Fibroblast of the conjunctiva (primary cell): ENCODE measurements around the gene GSK3B.
A peak's percentile ranks its signal among the peaks of the same experiment; 100 is the strongest.

Experiments used
- DNase-seq: peaks from one replicate; pipeline ENCODE4 v3.0.0-alpha.2; 2010; ENCODE audit warnings: low read depth

GSK3B gene

DNA sequence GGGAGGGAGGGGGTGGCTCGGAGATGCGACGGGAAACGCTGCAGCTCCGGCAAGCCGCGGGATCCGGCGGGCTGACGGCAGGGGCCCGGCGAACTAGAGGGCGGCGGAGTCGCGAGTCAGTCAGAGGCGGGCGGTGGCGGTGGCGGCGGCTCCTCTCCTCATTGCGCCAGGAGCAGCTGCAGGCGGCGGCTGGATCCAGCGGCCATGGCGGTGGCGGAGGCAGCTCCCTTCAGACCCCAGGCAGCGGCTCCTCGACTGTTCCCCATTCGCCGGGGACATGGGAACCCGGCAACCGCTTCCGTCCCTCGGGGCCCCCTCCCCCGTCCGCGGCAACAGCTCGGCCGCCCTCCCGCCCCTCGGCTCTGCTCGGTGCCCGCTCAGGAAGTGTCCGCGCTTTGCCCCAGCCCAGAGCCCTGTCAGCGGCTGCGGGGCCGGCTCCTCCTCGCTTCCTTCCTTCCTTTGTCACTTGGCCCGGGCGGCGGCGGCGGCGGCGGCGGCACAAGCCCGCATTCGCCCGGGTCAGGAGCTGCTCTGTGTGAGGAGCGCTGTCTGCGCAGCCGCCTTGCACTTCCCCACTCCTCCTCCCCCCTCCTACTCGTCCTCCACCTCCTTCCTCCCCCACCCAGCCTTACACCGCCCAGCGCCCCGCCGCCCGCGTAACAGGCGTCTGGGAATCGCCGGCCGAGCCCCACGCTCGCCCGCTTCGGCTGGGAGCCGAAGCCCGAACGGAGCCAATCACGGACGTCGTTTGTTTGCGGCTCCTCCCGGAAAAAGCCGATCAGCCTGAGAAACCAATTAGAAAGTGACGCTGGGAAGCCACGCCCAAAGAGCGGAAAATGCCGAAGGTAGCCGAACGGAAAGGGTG lies at the start of gene GSK3B:
TSS of gene GSK3B (minus strand) at position 537 of the 865 bp plus-strand sequence. CDS start 1,013 bp downstream, outside the sequence.
- DNase-seq, result peak; percentile 24

DNA sequence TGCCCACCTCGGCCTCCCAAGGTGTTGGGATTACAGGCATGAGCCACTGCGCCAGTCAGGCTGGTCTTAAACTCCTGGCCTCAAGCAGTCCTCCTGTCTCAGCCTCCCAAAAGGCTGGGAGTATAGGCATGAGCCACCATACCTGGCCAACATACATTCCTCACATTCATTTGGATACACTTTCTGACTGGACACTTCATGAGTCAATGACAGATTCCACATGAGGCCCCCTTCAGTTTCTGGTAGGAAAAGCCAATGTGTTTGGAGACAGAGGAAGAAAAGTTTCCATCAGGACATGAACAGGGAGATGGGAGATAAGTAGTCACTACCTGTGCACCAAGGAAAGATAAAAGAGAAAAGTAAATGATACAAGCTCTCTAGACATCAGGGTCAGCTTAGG lies 49.4 kb upstream of the GSK3B start:
- DNase-seq, result no peak

DNA sequence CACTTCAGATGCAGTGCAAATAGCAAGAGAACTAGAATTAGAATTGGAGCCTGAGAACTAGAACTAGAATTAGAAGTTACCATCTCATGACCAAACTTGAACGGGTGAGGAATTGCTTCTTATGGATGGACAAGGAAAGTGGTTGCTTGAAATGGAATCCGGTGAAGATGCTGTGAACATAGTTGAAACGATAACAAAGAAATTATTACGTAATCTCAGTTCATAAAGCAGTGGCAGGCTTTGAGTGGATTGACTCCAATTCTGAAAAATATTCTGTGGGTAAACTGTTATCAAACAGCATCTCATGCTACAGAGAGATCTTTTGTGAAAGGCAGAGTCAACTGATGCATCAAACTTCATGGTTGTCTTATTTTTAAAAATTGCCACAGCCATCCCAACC lies 48.0 kb upstream of the GSK3B start:
- no peak for DNase-seq

DNA sequence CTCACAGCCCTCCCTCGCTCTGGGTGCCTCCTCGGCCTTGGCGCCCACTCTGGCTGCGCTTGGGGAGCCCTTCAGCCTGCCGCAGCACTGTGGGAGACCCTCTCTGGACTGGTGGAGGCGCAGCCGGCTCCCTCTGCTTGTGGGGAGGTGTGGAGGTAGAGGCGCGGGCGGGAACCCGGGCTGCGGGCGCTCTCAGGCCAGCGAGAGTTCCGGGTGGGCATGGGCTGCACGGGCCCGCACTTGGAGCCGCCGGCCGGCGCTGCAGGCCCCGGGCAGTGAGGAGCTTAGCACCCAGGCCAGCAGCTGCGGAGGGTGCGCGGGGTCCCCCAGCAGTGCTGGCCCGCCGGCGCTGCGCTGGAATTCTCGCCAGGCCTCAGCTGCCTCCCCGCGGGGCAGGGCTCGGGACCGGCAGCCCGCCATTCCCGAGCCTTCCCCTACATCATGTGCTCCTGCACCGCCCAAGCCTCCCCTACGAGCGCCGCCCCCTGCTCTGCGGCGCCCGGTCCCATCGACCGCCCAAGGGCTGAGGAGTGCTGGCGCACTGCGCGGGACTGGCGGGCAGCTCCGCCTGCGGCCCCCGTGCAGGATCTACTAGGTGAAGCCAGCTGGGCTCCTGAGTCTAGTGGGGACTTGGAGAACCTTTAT lies 46.0 kb upstream of the GSK3B start:
- DNase-seq, result no peak

DNA sequence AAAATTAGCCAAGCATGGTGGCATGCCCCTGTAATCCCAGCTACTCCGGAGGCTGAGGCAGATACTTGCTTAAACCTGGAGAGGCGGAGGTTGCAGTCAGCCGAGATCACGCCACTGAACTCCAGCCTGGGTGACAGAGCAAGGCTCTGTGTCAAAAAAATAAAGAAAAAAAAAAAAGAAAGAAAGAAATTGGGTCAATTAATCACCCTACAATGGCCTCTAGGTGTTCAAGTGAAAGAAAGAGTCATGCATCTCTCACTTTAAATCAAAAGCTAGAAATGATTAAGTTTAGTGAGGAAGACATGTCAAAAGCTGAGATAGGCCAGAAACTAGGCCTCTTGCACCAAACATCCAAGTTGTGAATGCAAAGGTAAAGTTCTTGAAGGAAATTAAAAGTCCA lies 44.9 kb upstream of the GSK3B start:
- no peak for DNase-seq

DNA sequence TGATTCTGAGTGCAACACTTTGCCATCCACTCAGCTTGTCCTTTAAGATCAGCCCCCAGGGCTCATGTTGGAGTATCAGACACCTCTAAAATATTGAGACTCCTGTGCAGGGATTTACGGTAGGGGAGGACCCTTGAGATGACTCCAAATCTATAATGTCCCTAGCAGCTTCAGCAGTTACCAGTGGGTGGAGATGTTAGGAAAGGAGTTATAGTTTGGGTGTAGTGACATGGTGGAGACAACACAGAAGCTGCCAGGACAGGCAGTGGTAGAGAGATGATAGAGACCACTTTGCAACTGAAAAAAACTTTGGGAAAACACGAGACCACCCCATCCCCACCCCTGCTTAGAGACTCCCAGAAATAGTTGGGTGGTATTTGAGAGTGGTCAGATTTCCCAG lies 43.3 kb upstream of the GSK3B start:
- no peak for DNase-seq

DNA sequence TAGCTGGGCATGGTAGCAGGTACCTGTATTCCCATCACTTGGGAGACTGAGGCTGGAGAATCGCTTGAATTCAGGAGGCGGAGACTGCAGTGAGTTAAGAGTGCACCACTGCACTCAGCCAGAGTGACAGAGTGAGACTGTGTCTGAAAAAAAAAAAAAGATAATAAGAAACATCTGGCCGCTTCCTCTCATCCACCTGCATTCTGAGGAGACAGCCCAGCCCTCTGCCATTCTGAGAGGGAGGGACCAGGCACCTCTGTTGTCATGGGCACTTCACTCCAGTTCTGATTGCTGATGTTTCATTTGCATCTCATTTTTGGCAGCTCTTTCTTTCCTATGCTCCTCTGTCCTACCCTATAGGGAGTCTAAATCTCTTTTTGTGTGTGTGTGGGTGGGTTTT lies 36.4 kb upstream of the GSK3B start:
- no peak for DNase-seq

DNA sequence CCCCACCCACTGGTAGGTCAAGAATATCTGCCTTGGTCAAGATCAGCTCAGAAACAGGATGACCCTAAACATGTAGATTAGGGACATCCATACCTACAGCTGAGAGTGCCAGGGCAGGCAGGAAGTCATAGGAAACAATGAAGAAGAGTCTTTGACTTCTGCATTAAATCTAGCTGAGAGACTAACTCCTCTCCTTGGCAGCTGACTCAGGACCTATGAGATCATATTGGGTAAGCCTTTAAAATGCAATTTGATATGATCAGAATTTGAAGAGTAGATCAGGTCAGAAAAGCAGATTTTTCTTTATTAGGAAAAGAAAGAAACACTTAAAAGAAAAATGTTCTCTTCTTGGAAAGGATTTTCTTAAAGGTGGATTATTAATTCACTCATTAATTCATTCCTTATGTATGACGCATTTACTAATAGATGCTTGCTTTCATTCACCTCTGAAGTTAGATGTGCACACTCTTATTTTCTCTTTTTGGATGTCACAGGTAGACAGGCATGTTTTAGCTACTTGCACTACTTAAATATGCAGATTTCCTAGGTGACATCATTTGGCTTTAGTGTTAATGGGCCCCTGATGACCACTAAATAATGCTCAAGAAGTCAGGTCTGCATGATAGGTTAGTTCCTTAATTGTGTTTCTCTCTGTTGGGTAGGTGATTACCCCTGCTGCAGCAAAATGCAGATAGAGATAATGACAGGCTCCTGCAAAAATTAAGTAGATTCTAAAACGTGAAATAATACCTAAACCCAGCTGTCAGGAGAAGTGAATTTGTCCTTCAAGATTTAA lies 35.7 kb upstream of the GSK3B start:
- no peak for DNase-seq

DNA sequence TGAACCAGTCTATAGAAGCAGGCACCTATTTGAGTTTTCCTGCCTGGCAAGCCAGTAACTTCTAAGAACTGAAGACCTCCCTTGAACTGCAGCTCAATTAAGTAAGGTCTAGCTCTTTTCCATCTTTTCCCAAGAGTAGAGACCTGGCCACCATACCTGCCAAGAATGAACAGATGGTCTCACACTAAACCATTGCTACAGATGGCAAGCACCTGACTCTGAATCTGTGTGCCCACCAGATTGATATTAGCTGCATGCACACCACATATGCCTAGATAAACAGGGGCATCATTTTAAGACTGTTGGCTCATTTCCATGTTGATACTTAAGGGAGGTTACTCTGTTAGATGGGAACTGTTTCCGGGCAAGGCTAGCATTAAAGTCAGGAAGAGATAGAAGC lies 34.8 kb upstream of the GSK3B start:
- DNase-seq, result no peak

DNA sequence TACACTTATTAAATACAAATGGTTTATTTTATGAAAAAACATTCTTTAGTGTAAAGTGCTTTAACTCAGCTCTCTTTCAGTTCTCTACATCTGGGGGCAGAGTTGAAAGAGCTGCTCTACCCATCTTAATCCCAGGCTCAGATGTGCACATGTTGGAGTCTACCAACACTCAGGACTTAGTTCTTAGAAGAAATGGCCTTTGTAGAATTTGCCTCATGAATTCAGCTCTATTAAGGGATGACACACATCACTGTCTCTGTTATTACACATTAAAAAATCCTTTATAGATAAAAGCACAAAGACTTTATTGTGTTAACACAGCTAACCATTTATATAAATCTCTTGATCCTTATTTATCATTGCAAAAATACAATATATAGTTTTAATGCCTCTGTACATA lies 31.7 kb upstream of the GSK3B start:
- DNase-seq, result no peak

DNA sequence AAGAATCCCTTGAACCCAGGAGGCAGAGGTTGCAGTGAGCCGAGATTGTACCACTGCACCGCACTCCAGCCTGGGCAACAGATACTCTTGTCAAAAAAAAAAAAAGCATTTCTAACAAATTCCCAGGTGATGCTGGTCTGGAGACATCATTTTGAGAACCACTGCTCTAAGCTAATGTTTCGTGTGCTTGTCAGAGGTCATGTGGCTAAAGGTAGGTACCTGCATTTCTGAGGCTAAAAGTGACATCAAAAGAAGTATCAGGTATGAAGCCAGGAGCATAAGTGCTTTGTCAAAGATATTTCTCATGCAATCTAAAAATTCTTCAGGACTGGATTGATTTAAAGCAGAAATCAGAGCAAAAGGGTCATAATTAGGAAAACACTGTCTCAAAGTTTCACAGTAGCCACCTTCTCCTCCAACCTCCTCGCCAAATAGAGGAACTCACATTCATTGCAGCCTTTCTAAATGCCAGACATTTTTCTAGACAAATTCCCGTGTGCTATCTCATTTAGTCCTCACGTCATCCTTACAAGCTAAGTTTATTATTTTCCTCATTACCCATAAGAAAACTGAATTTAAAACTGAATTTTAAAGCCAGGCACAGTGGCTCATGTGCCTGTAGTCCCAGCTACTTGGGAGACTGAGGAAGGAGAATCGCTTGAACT lies 25.7 kb upstream of the GSK3B start:
- no peak for DNase-seq

DNA sequence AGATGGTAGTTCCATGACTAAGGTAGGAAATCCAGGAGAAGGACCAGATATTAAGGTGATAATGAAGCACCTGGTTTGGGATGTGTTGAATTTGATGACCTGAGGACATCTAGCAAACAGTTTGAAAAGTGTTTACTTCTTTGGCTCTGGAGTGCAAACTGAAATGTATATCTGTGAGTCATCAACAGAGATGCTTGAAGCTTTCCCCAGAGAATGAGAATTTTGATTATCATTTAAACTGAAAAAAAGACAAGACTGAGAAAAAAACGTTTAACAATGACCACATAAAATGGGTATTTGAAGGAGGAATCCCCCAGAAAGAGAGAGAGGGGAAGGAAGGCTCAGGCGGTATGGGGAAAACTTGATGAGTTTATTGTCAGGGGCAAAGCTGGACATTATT lies 20.7 kb upstream of the GSK3B start:
- DNase-seq, result no peak

DNA sequence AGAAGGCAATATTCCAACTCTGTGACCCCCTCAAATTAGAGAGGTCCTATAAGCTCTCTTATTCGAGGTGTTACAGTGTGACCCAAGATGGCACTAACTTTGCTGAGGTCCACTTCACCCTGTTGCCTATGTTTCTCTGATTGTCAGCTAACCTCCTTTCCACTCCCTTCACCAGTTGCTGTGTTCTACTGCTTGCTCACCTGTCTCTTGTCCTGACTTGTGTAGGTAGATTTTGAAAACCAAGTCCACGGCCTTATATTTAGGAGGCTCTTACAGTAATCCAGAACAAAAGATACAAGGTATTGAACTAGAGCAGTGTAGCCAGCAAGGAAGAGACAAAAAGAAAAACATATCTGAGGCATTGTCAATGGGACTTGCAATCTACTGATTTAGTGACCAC lies 20.1 kb upstream of the GSK3B start:
- no peak for DNase-seq

DNA sequence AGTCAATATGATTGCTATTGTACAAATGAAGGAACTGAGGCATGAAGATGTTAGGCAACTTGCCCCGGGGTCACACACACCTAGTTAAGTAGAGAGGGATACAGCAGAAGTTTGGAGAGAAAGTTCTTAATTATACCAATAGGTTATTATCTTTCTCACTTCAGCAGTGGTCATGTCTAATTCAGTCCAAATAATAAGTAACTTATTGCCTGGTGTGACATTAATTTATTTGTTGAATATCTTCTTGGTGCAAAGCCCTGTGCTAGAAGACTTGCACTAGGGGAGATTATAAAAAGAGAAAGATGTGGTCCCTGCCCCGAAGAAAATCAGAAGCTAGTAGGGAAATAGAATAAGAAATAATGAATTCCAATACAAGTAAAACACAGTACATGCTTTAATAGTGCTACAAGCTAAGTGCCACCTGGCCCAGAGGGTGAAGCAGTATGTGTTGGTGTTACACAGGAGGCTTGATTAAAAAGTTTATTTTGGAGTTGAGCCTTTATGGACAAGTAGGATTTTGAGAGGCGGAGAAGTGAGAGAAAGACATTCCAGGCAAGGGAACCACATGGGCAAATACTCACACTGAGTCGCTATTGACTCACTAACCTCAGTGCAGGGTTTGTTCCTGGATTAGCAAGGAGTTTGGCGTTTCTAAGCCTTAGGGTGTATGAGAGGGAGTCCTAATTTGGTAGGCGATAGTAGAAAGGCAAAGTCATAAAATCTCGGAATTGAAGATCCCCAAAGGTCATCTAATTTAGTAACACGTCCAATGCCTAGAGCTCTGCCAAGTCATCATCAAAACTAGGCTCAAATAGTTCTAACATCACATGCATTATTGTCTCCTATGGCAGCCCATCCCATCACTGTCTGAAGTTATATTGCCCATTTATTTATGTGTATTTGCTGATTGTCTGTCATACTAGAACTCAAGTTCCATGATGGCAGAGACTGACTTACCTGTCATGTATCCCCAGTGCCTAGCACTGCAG lies 19.2 kb upstream of the GSK3B start:
- peak; percentile 23 for DNase-seq

DNA sequence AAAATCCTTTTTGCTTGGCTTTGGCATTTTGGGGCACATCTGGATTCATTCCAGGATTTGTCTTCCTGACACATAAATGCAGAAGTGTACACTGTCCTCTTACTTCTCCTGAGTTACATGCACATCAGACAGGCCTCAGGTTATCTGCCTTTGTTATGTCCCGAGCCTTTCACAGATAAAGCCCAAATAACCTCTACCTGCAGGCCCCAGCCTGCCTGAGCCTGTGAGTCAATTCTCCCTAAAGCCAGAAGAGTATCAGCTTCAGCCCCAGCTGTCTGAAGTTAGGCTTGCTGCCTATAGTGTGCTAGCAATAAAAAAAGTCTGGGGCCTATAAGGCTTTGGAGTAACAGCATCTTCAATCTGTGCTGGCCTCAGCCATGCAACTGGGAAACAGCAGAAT lies 17.7 kb upstream of the GSK3B start:
- DNase-seq, result no peak

DNA sequence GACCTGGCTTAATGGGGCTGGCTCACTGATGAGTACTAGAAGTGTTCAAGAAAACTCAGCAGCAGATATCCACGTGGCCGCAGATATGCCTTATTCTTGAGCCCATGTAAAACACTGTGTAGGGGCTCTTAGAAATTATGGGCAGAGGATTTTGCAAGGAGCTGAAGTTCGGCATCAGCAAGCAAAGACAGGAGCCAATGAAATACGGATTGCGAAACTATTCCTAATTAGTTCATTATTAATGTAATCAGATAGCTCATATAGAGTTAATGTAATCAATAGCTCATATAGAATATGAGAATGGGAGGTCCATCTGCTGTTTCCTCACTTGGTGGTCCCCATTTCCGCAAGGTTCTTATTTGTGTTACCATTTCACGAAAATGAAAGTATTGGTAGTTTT lies 9.0 kb upstream of the GSK3B start:
- DNase-seq, result no peak

DNA sequence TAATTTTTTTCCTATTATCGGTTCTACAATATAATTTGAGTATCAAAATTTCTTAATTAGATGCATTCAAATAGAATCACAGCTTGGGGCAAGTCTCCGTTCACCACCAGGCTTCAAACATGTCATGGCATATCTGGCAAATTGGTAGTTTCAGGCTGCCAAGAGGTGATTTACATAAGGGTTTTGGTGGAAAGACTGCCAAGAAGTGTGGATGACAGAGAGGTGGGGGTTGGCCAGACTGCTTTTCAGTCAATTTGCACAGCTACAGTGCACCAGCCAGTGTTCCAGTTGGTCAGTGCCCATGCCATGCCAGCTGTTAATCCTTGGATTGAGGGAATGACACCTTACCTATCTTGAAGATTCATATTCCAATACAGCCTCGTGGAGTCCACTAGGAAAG lies 8.4 kb upstream of the GSK3B start:
- no peak for DNase-seq

DNA sequence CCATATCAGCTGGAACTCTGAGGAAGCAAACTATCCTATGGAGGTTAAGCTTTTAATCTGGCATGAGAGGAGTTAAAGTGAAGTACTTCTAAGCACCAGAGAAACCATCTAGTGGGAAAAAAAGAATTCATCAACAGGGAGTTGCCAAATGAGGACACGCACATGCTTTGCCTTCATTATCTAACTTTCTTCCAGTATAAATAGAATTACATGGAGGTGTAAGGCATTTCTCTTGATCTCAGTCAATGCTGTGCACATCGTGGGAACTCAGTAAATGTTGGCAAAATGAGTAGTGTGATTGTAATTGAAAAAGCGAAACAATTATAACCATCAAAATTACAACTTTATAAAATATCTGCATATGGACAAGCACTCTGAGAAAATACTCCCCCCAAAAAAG lies 8.0 kb upstream of the GSK3B start:
- no peak for DNase-seq

DNA sequence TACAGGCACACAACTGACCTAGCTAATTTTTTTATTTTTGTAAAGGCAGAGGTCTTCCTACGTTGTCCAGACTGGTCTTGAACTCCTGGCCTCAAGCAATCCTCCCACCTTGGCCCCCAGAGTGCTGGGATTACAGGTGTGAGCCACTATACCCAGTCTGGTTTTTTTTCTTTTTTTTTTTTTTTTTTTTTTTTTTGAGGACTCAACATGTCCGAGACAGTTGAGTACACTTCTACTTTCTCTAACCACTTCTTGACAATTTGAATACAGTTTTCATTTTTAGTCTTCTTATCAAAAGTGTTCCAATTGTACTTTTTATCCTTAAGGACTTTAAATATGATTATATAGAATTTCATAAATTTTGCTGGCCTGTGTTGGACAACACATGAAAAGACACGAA lies 7.4 kb upstream of the GSK3B start:
- no peak for DNase-seq

DNA sequence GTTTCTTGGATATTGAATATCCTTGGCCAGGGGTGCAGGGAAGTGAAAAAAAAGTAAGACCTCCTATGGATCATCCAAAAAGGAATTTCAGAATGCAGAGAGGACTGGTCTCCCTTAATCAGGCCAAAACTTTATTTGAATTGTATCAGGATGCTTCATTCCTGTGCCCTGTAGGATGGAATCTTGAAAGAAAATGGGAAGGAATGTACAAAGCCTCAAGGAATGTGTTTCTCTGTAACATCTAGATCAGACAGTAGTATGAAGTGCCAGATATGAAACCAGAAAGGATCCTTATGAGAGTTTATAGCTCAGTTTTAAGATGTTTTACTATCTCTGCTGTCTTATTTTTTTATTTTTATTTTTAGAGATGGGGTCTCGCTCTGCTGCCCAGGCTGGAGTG lies 6.5 kb upstream of the GSK3B start:
- no peak for DNase-seq

DNA sequence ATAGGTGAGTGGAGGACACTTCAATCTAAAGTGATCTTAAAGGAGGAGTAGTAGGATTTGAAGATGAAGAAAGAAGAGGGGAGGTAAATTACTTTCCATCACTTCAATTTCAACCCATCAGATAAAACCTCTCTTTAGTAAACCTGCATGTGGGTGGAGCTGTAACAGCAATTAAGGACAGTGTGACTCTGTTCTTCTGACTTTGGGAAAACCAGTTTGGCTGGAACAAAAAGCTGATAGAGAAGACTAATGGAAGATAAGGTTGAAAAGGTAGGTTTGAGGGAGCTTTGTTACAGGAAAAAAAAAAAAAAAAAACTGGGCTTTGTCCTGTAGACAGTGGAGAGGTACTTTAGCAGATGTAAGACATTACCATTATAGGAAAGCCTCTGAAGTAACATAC lies 4.5 kb upstream of the GSK3B start:
- DNase-seq, result no peak
